NCI-H2081 treated with DMSO at 0.1 percent for 48 hours (cell line): ENCODE measurements around the gene TRIM68.
A peak's percentile ranks its signal among the peaks of the same experiment; 100 is the strongest.

Experiments
- DNase-seq: peaks from one replicate; lab custom pipeline; 2025; lab: John Stamatoyannopoulos, UW

Gene TRIM68

GRCh38 chr11:4607781-4608666, at the start of gene TRIM68:
TSS of gene TRIM68 (minus strand) at chr11:4608231. CDS start at chr11:4605504, 2,727 bp downstream.
- peak; percentile 74 for DNase-seq

DNA sequence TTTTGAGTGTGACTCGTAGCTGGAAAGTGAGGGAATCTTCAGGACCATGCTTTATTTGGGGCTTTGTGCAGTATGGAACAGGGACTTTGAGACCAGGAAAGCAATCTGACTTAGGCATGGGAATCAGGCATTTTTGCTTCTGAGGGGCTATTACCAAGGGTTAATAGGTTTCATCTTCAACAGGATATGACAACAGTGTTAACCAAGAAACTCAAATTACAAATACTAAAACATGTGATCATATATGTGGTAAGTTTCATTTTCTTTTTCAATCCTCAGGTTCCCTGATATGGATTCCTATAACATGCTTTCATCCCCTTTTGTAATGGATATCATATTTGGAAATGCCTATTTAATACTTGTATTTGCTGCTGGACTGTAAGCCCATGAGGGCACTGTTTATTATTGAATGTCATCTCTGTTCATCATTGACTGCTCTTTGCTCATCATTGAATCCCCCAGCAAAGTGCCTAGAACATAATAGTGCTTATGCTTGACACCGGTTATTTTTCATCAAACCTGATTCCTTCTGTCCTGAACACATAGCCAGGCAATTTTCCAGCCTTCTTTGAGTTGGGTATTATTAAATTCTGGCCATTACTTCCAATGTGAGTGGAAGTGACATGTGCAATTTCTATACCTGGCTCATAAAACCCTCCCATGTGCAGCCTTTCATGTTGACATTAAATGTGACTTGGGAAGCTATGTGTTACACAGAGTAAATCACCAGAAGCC, 46.8 kb upstream of the TRIM68 start:
- DNase-seq = no peak

- DNase-seq = no peak
Measured at GRCh38 chr11:4647766-4648165, 39.7 kb upstream of the TRIM68 start.

- DNase-seq = no peak
Measured at GRCh38 chr11:4645974-4646373, 37.9 kb upstream of the TRIM68 start.

GRCh38 chr11:4644233-4644632, 36.2 kb upstream of the TRIM68 start:
- no peak for DNase-seq

DNA sequence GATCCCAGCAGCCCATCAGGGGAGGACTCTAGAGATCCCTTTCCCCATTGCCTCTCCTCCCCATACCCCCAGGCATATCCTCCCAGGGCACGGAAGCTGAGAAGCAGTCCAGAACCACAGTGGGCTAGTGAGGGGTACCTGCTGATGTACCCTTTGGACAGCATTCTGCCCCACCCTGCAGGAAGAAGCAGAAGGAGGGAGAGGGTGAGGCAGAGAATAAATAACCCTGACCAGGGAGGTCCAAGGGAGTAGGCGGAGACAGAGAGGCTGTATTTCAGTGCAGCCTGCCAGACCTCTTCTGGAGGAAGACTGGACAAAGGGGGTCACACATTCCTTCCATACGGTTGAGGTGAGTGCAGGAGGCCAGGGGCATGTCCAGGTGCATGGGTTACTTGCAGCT, 35.7 kb upstream of the TRIM68 start, which contains the start of gene OR51E1:
Gene OR51E1 (plus strand): TSS at position 301 of the 400 bp plus-strand sequence. CDS start 8,545 bp downstream, outside the sequence.
- DNase-seq = no peak

- no peak for DNase-seq
Measured at GRCh38 chr11:4643076-4643475, 35.0 kb upstream of the TRIM68 start.

DNA sequence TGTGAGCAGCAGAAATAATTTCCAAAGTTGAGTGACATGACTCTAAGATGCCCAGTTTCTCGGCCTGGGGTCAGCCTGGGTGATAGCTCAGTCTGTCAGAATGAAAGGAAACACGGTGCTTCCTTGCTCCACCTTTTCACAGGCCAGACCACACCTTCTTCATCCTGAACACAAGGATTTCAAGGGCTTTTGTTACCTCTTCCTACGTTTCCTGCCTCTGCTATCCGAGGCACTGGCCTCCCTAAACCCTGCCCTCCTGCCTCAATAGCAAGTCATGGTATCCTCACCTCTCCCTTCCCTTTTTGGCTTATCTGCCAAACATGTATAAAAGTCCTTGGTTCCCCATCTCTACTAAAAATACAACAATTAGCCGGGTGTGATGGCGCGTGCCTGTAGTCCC, 34.0 kb upstream of the TRIM68 start:
- DNase-seq = no peak

DNA sequence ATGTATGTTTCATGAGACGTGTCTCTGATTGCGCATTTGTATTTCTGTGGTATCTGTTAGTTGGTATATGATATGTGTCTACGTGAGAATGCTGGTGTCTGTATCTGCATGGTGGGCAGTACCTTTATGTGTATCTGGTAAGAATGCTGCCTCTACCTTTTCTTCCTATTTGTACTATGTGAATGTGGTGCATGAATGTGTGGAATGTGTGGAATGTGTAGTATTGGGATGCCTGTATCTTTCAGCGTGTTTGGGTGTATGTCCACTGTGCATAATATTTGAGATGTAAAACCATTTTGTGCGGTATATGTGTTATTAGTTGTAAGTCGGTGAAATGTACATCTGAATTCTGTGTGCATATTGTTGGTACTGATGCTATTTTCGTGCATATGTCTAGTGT, 33.5 kb upstream of the TRIM68 start:
- DNase-seq = no peak

DNA sequence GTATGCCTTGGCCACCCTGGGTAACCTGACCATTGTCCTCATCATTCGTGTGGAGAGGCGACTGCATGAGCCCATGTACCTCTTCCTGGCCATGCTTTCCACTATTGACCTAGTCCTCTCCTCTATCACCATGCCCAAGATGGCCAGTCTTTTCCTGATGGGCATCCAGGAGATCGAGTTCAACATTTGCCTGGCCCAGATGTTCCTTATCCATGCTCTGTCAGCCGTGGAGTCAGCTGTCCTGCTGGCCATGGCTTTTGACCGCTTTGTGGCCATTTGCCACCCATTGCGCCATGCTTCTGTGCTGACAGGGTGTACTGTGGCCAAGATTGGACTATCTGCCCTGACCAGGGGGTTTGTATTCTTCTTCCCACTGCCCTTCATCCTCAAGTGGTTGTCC, 31.9 kb upstream of the TRIM68 start:
- no peak for DNase-seq

GRCh38 chr11:4637662-4638047, 29.6 kb upstream of the TRIM68 start:
- DNase-seq = no peak

DNA sequence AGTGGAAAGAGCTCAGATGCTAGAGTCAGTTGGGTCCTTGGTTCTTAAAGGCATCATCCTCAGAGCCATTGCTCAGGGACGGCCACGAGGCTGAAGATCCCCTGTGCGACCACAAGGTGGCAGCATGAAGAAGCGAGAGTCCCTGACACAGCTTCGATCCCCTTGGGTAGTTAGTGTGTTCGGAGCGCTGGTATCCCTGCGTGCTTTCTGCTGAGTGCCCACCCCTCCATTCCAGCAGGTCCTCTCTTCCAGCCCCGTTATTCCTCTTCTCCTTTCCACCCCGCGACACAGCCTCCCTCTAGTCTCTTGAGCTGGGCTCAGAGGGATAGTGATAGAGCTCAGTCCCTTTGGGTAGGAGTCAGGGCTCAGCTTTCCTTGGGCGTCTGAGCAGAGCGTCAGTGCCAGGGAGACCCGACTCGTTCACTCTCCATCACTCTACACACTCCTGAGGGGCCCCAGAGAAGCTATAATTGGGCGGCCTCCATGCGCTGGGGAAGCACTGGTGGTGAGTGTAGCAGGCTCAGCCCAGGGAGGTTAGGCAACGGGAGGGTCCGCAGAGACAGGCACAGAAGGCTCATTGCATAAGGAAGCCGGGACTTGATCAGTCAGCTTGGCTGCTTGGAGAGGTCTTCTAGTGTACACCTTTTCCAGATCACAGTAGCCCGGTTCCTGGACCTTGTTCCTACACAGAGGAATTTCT, 29.1 kb upstream of the TRIM68 start, which contains the start of gene OR51D1:
Gene OR51D1 (plus strand): TSS at position 516 of the 700 bp plus-strand sequence. CDS start 2,314 bp downstream, outside the sequence.
- DNase-seq = peak; percentile 50

DNA sequence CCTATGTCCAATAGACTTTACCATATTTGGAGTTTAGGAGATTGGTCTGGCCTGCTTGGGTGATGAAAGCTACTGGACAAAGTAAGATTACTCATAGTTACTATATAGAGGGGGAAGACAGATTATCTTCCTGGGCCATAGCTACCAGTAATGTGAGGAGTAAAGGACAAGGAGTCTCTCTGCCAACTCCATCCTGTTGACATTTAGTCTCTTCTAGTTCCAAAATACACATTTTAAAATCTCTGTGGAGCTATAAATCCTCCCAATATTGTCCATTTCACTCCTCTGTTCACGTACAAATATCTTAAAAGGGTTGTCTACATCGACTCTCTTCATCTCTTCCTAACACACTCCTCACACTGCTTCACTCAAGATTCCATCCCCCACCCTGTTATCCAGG, 28.1 kb upstream of the TRIM68 start:
- no peak for DNase-seq

DNA sequence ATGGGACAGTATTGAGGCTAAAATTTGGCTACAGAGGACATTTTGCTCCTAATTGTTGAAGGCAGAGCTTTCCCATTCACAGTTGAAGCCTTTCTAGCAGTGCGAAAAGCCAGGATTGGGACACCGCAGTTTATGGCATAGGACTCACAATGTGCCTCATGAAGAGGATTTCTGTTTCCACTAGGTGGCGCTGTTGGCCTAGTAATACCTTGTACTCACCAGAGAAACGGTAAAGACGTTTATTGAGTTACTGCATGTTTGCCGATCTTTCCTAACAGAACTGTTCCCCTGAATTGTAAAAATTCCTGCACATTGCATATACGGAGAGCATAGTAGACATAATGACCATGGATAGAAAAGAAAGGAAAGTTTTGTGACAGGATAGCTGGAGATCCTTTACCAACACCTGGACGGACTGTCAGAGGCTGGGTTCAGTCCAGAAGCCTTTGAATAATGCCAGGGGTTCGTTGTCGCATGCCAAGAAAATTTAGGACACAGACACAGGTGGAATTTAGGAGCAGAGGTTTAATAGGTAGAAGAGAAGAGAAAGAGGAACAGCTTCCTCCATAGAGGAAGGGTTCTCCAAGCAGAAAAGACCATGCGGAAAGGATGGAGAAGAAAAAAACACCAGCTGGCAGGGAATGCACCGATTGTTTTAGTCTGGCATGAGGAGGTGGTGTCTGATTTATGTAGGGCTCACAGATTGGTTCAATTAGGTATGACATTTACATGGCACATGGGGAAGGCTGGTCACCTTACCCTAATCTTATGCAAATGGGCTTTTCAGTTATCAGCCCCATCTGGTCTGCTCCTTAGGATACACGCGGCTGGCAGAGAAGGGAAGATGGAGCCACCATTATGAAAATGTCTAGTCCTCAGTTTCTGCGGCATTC, 18.4 kb upstream of the TRIM68 start:
- DNase-seq = peak; percentile 48

- DNase-seq = no peak
Measured at GRCh38 chr11:4619514-4619913, 11.5 kb upstream of the TRIM68 start.

- no peak for DNase-seq
Measured at GRCh38 chr11:4615856-4616444, 7.9 kb upstream of the TRIM68 start.

DNA sequence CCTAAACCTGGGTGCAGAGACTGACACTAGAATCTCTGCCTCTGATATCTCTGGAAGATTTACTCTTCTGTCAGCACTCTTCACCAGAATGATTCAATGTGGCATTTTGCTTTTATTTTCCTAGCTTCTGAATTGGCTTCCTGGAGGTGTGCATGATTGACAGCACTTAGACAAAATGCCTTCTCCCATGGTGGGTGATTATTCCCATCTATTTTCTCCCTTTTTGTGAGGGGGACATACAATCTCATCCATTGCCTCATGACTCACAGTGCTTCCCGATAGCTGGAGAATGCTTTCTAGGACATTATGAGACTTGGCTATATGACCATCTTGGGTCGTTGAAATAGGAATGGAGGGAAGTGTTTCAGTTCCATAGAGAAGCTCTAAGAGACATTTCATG, 4.0 kb upstream of the TRIM68 start:
- no peak for DNase-seq

DNA sequence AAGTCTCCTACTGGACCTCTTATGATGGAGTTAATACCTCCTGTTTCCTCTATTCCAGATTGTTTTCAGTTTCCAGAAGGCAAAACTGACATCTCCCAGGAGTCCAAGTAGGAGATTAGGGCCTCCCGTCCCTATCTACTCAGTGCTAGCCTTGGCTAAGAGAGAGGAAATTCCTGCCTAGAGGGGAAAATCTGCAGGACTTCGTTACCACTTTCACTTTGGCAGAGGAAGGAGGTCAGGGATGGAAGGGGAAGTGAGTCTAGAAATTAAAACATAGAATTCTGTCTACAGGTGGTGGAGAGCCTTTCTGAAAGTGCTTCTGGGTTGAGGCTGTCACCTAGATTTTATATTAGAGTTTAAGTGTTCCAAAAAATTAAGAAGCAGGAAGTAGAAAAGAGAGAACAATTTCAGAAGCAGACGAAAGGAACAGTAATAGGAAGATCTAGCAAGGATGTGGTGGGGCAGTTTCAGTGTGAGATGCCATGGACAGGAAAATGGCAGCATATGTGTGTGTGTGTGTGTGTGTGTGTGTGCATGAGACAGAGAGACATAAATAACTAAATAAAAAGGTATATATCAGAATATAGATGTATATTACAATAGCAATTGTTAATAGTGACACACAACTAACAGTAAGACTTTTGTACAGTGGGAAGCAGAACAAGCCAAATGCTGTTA, 2.4 kb upstream of the TRIM68 start:
- no peak for DNase-seq

DNA sequence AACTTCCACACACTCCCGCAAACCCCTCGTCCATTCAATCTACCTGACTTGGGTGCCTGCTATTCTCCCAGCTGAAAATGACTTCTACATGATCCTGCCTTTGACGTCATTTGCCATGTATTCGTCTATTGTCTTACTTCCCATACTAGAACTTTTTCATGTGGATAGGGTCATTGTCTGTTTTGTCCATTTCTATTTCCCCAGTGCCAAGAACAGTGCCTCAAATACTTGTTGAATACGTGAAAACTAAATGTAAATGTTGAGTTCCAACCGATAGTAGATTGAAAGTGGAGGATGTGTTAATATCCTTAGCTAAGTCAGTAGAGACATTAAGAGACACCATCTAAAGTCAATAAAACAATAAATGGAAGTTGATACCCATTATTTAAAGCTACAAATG, 935 bp downstream of the TRIM68 start:
- no peak for DNase-seq
